NCI-H345 (cell line): Measurements from ENCODE around the gene TPRX2.
A peak's percentile ranks its signal among the peaks of the same experiment; 100 is the strongest.
"Not testable (repeated sequence)": the region's sequence is repeated elsewhere in the genome, so short reads cannot be mapped to it uniquely, and the experiment has no call there.

ENCODE experiments used
- DNase-seq: peaks from one replicate; lab custom pipeline; 2025; lab: John Stamatoyannopoulos, UW

TPRX2 gene

DNA sequence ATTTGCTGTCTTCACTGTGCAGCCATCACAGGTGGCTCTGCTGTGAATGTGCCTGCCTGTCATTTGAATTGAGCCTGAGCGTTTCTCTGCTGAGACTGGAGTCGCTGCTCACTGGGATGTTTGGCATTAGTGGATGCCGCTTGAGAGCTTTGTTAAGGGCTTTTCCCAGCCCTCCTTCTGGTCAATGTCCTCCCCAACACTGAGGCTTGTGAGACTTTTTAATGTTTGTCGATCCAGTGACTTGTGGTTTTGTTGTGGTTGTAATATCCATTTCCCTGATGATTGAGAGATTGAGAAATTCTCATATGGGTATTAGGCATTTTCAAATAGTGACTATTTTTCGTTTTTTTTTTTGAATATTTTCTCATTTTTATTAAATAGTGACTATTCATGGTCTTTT lies 2.6 kb downstream of the TPRX2 start:
- DNase-seq: no peak

DNA sequence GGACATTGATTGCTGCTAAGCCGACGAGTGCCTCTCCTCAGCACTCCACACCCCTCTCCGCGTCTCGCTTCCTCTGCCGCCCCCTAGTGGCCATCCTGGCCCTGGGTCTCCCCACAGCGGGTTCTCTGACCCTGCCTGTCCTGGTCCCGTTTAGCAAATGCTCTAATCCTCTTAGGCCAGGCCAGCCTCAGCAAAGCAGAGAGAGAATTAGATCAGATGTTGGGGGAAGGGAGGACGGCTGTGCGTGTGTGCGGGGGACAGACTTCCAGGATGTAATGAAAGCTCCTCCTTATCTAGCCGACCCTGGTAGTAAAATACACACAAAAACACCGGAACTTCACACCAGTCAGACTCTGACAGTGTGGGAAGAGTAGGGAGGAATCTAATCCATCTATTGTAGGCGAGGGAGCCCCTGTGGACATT lies 4.5 kb downstream of the TPRX2 start:
- DNase-seq: peak; percentile 61

GRCh38 chr19:47865166-47865565 lies 6.1 kb downstream of the TPRX2 start:
- no peak for DNase-seq

DNA sequence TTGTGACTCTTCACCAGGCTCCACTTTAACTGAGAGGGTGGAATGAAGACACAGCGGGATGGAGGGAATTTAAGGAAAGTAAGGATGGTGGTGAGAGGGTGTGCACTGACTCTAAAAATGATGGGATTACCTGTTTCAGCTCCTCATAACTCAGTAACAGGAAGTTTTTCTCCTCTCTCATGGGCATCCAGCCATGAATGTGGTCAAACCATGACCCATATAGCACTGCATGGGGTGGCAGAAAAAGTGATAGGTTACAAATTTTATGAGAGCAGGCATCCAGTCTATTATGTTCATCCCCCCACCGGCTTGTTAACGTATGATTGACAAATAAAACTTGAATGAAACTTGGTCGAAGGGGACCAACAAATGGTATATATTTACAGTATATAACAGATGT lies 19.9 kb downstream of the TPRX2 start:
- no peak for DNase-seq

GRCh38 chr19:47879385-47879784 lies 20.4 kb downstream of the TPRX2 start:
- DNase-seq: not testable (repeated sequence)

DNA sequence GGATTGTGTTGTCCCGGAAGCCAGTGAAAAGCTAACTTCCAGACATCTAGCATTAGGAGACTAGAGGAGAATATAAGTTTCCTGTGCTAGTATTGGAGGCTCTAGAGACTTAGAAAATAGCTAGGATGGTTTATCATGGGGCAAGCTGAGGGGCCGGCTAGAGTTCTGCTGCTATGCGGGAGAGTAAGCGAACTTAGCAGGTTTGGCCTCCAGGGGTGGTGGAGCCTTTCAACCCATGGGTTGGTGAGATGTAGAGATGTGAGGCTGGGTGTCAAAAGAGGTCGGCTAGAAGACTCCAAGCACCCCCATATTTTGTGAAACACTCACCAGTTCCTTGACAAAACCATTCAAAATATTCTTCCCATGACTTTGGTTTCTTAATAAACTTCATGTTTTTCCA lies 22.7 kb downstream of the TPRX2 start:
- no peak for DNase-seq

- no peak for DNase-seq
These were observed 23.9 kb downstream of the TPRX2 start for GRCh38 chr19:47882890-47883289.

GRCh38 chr19:47885067-47885463 lies 26.0 kb downstream of the TPRX2 start:
- no peak for DNase-seq

- no peak for DNase-seq
These were observed 27.1 kb downstream of the TPRX2 start, which contains the start of gene SULT2A1 for GRCh38 chr19:47886010-47886559. SULT2A1 (minus strand) TSS chr19:47886315; CDS start chr19:47886257, 58 bp downstream.

DNA sequence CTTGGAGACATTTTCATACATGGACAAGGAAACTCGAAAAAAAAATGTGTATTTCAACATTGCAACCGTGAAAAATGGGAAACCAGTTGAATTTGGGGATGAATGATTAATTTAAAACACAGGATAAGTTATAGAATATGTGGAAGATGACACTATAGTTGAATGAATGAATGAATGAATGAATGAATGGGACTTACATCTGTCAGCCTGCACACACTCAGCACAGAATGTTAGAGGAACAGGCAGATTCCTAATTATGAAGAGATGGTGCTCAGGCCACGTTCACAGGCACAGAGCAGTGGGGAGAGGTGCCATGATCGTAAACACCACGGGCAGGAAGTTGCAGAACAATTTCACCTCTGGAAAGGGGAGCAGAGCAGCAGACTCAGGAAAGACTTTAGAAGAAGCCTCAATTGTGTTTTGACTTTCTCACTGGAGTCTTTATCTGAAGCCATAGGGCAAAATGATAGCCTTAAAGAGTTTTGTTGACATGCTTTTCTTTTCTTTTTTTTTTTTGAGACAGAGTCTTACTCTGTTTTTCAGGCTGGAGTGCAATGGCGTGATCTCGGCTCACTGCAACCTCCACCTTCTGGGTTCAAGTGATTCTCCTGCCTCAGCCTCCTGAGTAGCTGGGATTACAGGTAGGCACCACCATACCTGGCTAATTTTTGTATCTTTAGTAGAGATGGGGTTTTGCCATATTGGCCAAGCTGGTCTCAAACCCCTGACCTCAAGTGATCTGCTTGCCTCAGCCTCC lies 32.0 kb downstream of the TPRX2 start:
- DNase-seq: no peak

DNA sequence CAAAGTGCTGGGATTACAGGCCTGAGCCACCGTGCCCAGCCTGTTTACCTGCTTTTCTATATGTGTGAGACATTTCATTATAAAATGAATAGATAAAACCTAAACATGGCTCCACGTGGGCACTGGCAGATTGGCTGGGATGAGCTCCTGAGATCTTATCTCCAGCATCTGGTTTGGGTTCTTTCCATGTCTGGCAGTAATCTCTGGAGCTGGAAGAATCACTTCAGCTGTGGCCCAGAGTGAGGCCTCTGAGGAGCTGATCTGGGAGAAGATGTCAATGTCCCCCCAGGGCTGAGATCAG lies 32.5 kb downstream of the TPRX2 start:
- DNase-seq: no peak

DNA sequence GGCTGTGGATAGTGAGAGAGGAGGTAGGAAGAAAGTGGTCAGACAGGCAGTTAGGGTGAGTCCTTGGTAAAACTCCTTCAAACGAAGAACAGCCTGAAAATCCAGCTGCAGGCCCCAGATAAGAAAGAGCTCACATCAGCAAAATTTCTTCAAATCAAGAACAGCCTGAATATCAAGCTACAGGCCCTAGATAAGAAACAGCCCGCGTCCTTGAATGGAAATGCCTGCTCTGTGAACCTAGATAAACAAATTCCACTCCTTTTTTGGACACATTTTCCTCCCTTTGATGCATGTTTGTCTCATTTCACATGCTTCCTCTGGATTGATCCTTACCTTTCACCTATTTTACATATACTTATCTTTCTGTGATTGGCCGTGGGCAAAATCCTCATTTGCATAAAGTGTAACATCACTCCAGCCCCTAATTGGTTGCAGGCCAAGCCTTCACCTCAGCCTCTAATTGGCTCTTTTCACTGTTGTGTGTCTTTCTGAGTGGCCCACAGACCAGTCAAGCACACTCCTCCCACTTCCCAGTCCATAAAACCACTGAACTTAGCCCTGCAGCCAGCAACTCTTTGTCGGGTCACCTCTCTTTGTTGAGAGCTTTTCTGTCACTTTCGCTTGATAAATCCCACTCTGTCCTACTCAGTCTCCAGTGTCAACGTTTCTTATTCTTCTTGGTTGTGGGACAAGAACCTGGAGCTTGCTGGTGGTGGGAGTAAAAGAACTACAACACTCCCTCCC lies 33.1 kb downstream of the TPRX2 start:
- no peak for DNase-seq

- no peak for DNase-seq
These were observed 36.2 kb downstream of the TPRX2 start for GRCh38 chr19:47895165-47895782.

DNA sequence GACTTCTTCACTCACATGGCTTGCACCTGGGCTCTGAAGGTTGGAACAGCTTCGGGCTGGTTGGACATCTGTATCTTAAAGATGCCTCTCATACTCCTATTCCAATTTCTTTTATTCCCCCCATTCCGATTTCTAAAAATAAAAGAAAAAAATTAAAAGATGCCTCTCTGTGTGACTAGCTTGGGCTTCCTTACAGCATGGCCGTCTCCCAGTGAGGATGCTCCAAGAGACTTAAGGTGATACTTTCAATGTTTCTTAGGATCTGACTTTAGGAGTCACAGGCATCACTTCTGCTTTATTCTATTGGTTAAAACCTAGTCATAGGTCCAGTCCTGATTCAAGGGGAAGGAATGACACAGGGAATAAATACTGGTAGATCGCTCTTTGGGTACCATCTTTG lies 37.0 kb downstream of the TPRX2 start:
- DNase-seq: no peak

GRCh38 chr19:47896773-47897172 lies 37.7 kb downstream of the TPRX2 start:
- no peak for DNase-seq

- DNase-seq: no peak
These were observed 38.8 kb downstream of the TPRX2 start for GRCh38 chr19:47897861-47898260.

- DNase-seq: no peak
These were observed 40.3 kb downstream of the TPRX2 start for GRCh38 chr19:47899335-47899734.

GRCh38 chr19:47901370-47901769 lies 42.3 kb downstream of the TPRX2 start:
- DNase-seq: no peak

DNA sequence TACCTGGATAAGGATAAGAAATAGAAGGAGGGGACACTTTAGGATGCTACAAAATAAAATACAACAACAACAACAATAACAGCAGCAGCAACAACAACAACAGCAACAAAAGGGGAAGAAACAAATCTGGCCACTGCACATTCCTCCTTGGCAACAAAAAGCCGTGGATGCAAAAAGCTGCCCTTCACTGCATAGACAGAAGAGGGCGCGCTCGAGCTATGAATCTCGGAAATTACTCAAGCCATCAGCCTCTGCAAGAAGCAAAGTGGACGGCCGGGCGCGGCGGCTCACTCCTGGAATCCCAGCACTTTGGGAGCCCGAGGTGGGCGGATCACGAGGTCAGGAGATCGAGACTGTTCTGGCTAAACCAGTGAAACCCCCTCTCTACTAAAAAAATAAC lies 50.3 kb downstream of the TPRX2 start:
- not testable (repeated sequence) for DNase-seq

DNA sequence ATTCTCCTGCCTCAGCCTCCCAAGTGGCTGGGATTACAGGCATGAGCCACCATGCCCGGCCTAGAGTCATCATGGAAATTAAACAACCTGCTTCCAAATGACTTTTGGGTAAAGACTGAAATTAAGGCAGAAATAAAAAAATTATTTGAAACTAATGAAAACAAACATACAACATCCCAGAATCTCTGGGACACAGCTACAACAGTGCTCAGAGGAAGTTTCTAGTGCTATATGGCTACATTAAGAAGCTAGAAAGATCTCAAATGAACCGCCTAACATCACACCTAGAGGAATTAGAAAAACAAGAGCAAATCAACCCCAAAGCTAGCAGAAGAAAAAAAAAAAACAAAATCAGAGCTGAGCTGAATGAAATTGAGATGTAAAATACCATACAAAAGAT lies 51.2 kb downstream of the TPRX2 start:
- not testable (repeated sequence) for DNase-seq
